HepG2 (cell line): Measurements from ENCODE around the gene CRISPLD2.

ENCODE experiments used
- HNF4G ChIP-seq, 2 experiments: sonication (generic) in 1 of 2; formaldehyde crosslinking in 1 of 2; IDR thresholded peaks; 2 replicates each; pipeline versions ENCODE4 v1.4.0 to v1.6.1; 2011 to 2020; ENCODE audit warnings: borderline replicate concordance in 2 of 2, low read depth in 2 of 2, mild to moderate bottlenecking in 2 of 2, low read length in 1 of 2, missing genetic modification reagents in 1 of 2, moderate library complexity in 1 of 2
- NBN ChIP-seq: fragments of 450-650 bp; conservative IDR thresholded peaks from 2 replicates; pipeline ENCODE4 v1.6.1; 2017
- RAD21 ChIP-seq: fragments of 450-650 bp; formaldehyde crosslinking; IDR thresholded peaks from 2 replicates; pipeline ENCODE4 v1.5.0; 2020; ENCODE audit warnings: mild to moderate bottlenecking
- ZNF589 ChIP-seq: sonication (generic); formaldehyde crosslinking; conservative IDR thresholded peaks from 2 replicates; pipeline ENCODE4 v1.8.0; 2022; ENCODE audit warnings: mild to moderate bottlenecking, moderate library complexity, missing genetic modification reagents

DNA sequence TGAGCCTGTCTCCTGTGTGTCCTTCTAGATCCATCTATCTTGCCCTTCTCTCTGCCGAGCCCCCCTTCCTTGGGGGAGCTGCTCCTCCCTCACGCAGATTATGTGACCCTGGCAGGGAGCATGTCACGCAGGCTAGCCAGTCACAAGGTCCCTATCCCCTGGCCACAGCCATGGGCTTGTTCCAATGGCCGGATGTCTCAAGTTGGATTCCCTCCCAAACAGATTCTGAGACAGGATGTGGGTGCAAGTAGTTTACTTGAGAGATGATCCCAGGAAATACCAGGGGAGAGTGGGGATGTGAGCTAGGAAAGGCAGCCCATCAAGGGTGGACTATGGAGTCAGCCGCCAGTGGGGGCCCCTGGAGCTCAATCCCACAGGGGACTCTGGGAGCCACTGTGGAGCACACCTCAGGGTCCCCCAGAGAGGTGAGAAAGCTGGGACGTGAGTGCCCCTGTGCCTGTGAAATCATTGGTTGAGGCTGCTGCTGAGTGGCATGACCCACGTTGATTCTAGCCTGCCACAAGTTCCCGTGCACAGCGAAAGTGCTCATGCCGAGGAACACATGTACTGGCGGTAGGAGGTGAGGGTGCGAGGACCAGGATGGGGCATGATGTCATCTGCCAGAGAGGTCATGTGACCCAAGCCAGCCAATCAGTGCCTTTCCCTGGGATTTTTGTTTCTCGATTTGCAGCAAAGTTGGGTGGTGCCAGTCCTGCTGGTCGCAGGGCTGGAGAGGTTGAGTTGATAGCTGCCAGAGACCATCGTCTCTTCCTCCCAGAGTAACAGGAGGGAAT lies 6.4 kb upstream of the CRISPLD2 start:
- TF ChIP-seq HNF4G (IDR thresholded peaks at IDR 0.05; ENCODE audit: borderline replicate concordance, low read depth, low read length) (no peak), HNF4G (CRISPR knock-in tag; IDR thresholded peaks at IDR 0.05; ENCODE audit: borderline replicate concordance, low read depth) (no peak), ZNF589 (no peak), RAD21 (CRISPR knock-in tag) (no peak), NBN (no peak)
